ENCODE measurements around the gene BNIP3. TPM values are rescaled to one million over a fixed set of nuclear protein-coding genes. Genes with fewer than 3 reads are reported as not detected.

Gene BNIP3
- total RNA-seq, 1 experiment from 2014 or later: 37.5 TPM

- Histone ChIP-seq H3K9me3 (ENCODE audit: control insufficient read depth in 1 of 2, insufficient read depth in 1 of 2, low read depth in 1 of 2, low read length in 2 of 2) (no peaks in the 10 kb centered on the region), H3K9ac (ENCODE audit: low read length) (no peak overlapping the region), H3K4me3 (replicated peaks in 1 of 2; ENCODE audit: low read depth in 1 of 2, low read length in 2 of 2) (no peak overlapping the region), H3K27ac (ENCODE audit: low read depth, low read length) (no peak overlapping the region), H3K9me2 (ENCODE audit: insufficient read depth) (no peaks in the 10 kb centered on the region), H2AFZ (ENCODE audit: low read depth, low read length, poor library complexity, severe bottlenecking) (no peak overlapping the region), H3K27me3 (ENCODE audit: insufficient read depth, low read length) (no peaks in the 10 kb centered on the region), H3K79me2 (ENCODE audit: insufficient read depth, low read length) (peaks cover 58% of the 10 kb centered on the region), H4K20me1 (ENCODE audit: insufficient read depth) (no peaks in the 10 kb centered on the region), H3K4me1 (ENCODE audit: control insufficient read depth in 1 of 2, insufficient read depth in 2 of 2, low read length in 2 of 2) (no peaks in the 10 kb centered on the region), H3K4me2 (ENCODE audit: low read length) (no peak overlapping the region), H3K36me3 (ENCODE audit: control insufficient read depth in 1 of 2, insufficient read depth in 2 of 2, low read length in 2 of 2) (no peaks in the 10 kb centered on the region)
- ChIA-PET CTCF (no interaction called here), RAD21 (ENCODE audit: low non-redundant PET in 1 of 2, low total read pairs in 2 of 2, uncharacterized antibody in 2 of 2, unreplicated experiment in 2 of 2) (no interaction called here), POLR2A (no interaction called here)
- no peak for ATAC-seq
- TF ChIP-seq CTCF (IDR thresholded peaks at IDR 0.05 in 2 of 3, conservative IDR thresholded peaks at IDR 0.05 in 1 of 3; ENCODE audit: borderline replicate concordance in 1 of 3, insufficient read depth in 1 of 3, low read depth in 2 of 3, low read length in 2 of 3) (no peak), EGR1 (IDR thresholded peaks at IDR 0.05; ENCODE audit: low read depth) (no peak), RAD21 (IDR thresholded peaks at IDR 0.05; ENCODE audit: low read depth) (no peak), ZNF274 (IDR thresholded peaks at IDR 0.05; ENCODE audit: low read depth, low read length) (no peak), EZH2 (IDR thresholded peaks at IDR 0.05) (no peak), JUND (IDR thresholded peaks at IDR 0.05) (no peak), SRF (IDR thresholded peaks at IDR 0.05; ENCODE audit: low read depth) (no peak), CEBPB (IDR thresholded peaks at IDR 0.05; ENCODE audit: low read depth) (no peak), ZBTB33 (IDR thresholded peaks at IDR 0.05; ENCODE audit: extremely low read depth, insufficient replicate concordance, low read length) (no peak), CBX3 (IDR thresholded peaks at IDR 0.05; ENCODE audit: low read depth) (no peak), ELF1 (IDR thresholded peaks at IDR 0.05; ENCODE audit: borderline replicate concordance, low read depth) (no peak)
- no peak for DNase-seq (ENCODE audit: low read depth, low spot score)
- no TSS peak for BruUV-seq (replicated peaks)
- intact Hi-C loops (cut with micrococcal nuclease): no loop called here
Measured at GRCh38 chr10:131920693-131921092, 61.0 kb downstream of the BNIP3 start.

All from HCT116 (cell line).